Measurements from ENCODE around the gene CDK5RAP2.

DNA sequence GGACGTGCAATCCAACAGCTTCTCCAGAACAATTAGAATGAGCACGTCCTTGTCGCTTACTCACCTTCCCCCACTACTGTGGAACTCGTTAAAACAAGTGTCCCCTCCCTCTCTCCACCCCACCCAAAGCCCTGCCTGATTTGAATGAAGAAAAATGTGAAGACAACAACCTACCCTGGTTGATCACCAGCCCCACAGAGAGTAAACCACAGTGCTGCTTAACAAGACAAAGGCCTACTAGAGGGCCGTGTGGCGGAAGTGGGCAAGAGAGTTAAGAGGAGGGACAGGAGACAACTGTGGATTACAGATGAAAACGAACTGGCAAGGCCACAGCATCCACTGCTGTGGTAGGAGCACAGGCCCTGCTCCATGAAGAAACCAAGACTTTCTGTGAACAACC, 51.1 kb downstream of the CDK5RAP2 start:
- TF ChIP-seq, protein P1, sequence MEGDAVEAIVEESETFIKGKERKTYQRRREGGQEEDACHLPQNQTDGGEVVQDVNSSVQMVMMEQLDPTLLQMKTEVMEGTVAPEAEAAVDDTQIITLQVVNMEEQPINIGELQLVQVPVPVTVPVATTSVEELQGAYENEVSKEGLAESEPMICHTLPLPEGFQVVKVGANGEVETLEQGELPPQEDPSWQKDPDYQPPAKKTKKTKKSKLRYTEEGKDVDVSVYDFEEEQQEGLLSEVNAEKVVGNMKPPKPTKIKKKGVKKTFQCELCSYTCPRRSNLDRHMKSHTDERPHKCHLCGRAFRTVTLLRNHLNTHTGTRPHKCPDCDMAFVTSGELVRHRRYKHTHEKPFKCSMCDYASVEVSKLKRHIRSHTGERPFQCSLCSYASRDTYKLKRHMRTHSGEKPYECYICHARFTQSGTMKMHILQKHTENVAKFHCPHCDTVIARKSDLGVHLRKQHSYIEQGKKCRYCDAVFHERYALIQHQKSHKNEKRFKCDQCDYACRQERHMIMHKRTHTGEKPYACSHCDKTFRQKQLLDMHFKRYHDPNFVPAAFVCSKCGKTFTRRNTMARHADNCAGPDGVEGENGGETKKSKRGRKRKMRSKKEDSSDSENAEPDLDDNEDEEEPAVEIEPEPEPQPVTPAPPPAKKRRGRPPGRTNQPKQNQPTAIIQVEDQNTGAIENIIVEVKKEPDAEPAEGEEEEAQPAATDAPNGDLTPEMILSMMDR (conservative IDR thresholded peaks at IDR 0.05 in 1 of 2, IDR thresholded peaks at IDR 0.05 in 1 of 2; ENCODE audit: low read depth in 1 of 2, low read length in 2 of 2) = no peak
- TF ChIP-seq EZH2 (IDR thresholded peaks at IDR 0.05; ENCODE audit: low read length, missing control alignments) = no peak

Data from fibroblast of lung (primary cell).